Endothelial cell of umbilical vein (primary cell): ENCODE results near the gene SLC43A1. TPM values are rescaled to one million over a fixed set of nuclear protein-coding genes. Genes with fewer than 3 reads are reported as not detected.

Experiments used
- BruUV-seq: library from RNA; stranded (reverse); fragments of 400-500 nt; replicated peaks from 2 replicates; lab custom pipeline; 2021; lab: Mats Ljungman, UMichigan
- CTCF ChIA-PET: fragments of 300-600, 350-600 bp; sonication (Branson Sonifier 250); formaldehyde crosslinking; loops from one replicate; lab custom pipeline; 2021; ENCODE audit warnings: antibody characterized with exemption, inconsistent platforms; lab: Charles Lee
- POLR2A ChIA-PET: fragments of 300-600, 350-600 bp; sonication (Branson Sonifier 250); formaldehyde crosslinking; loops from one replicate; lab custom pipeline; 2021; ENCODE audit warnings: antibody characterized with exemption, inconsistent platforms; lab: Charles Lee
- DNase-seq: peaks from one replicate; pipeline ENCODE4 v3.0.0-alpha.2; 2011; ENCODE audit warnings: low read depth, low spot score
- FAIRE-seq: peaks from 2 replicates; lab custom pipeline; 2011; peaks lifted over from hg19 to GRCh38; lab: Jason Lieb, UNC
- H2AFZ ChIP-seq: 2 replicates; pipeline ENCODE4 v1.6.0; 2012; ENCODE audit warnings: low read depth, low read length, control low read depth, inconsistent platforms
- H3K27ac ChIP-seq: 2 replicates; pipeline ENCODE4 v1.5.1; 2011; ENCODE audit warnings: low read depth, mild to moderate bottlenecking, control low read depth, low read length, moderate library complexity; ENCODE audit not compliant: insufficient read depth
- H3K27me3 ChIP-seq, 2 experiments: 2 replicates each; pipeline versions ENCODE4 v1.6.0 to v1.6.1; 2011; ENCODE audit warnings: low read length in 2 of 2, mixed read lengths in 1 of 2; ENCODE audit not compliant: control insufficient read depth in 2 of 2, insufficient read depth in 2 of 2
- H3K36me3 ChIP-seq, 2 experiments: 2 replicates in 1 of 2; 3 replicates in 1 of 2; pipeline ENCODE4 v1.5.1; 2011; ENCODE audit warnings: low read length in 2 of 2, mild to moderate bottlenecking in 1 of 2, moderate library complexity in 1 of 2; ENCODE audit not compliant: control insufficient read depth in 2 of 2, insufficient read depth in 2 of 2; ENCODE audit errors: extremely low read depth in 1 of 2
- H3K4me1 ChIP-seq: 3 replicates; pipeline ENCODE4 v1.5.1; 2011; ENCODE audit warnings: mild to moderate bottlenecking, low read length; ENCODE audit not compliant: control insufficient read depth, insufficient read depth; ENCODE audit errors: extremely low read depth
- H3K4me2 ChIP-seq: 2 replicates; pipeline ENCODE4 v1.6.1; 2011; ENCODE audit warnings: low read length, control low read depth, mixed read lengths; ENCODE audit not compliant: insufficient read depth
- H3K4me3 ChIP-seq, 3 experiments: fragments of 200-600 bp in 1 of 3; sonication (generic), shearing (Covaris generic) in 1 of 3; replicated peaks in 1 of 3; 2 replicates each; pipeline ENCODE4 v1.5.1; 2011 to 2016; ENCODE audit warnings: control low read depth in 3 of 3, low read length in 3 of 3, mild to moderate bottlenecking in 2 of 3, inconsistent platforms in 1 of 3, low read depth in 1 of 3, moderate library complexity in 1 of 3; ENCODE audit not compliant: insufficient read depth in 1 of 3
- H3K79me2 ChIP-seq: 2 replicates; pipeline ENCODE4 v1.6.0; 2012; ENCODE audit warnings: low read length, inconsistent platforms; ENCODE audit not compliant: control insufficient read depth, insufficient read depth
- H3K9ac ChIP-seq: replicated peaks from 2 replicates; pipeline ENCODE3; 2011; ENCODE audit warnings: low read length, control low read depth; ENCODE audit not compliant: insufficient read depth; ENCODE audit errors: extremely low read depth
- H3K9me1 ChIP-seq: replicated peaks from 3 replicates; pipeline ENCODE4 v1.6.0; 2011; ENCODE audit warnings: mild to moderate bottlenecking, low read length; ENCODE audit not compliant: control insufficient read depth, insufficient read depth; ENCODE audit errors: extremely low read depth
- H3K9me3 ChIP-seq: replicated peaks from 2 replicates; pipeline ENCODE4 v1.5.1; 2012; ENCODE audit warnings: low read length, inconsistent platforms; ENCODE audit not compliant: control insufficient read depth, insufficient read depth
- H4K20me1 ChIP-seq: replicated peaks from 2 replicates; pipeline ENCODE3; 2011; ENCODE audit warnings: mild to moderate bottlenecking, low read length; ENCODE audit not compliant: control insufficient read depth, insufficient read depth; ENCODE audit errors: extremely low read depth
- EZH2 ChIP-seq: IDR thresholded peaks from 2 replicates; pipeline ENCODE4 v1.6.1; 2012; ENCODE audit warnings: borderline replicate concordance, low read depth, mild to moderate bottlenecking, moderate library complexity, low read length, inconsistent platforms; ENCODE audit not compliant: severe bottlenecking
- FOS ChIP-seq: IDR thresholded peaks from 2 replicates; pipeline ENCODE4 v1.6.1; 2011; ENCODE audit warnings: mild to moderate bottlenecking, low read length, moderate library complexity, borderline replicate concordance; ENCODE audit not compliant: insufficient read depth
- GATA2 ChIP-seq: IDR thresholded peaks from 2 replicates; pipeline ENCODE4 v1.7.0; 2011; ENCODE audit warnings: low read depth, mild to moderate bottlenecking, moderate library complexity, mixed read lengths, low read length; ENCODE audit not compliant: insufficient read length, insufficient read depth
- JUN ChIP-seq: IDR thresholded peaks from 2 replicates; pipeline ENCODE4 v1.6.1; 2011; ENCODE audit warnings: borderline replicate concordance, low read depth; ENCODE audit not compliant: insufficient read length, insufficient read depth
- POLR2A ChIP-seq: IDR thresholded peaks from 2 replicates; pipeline ENCODE4 v1.6.1; 2012; ENCODE audit warnings: low read depth, mild to moderate bottlenecking, control low read depth, low read length
- POLR2AphosphoS5 ChIP-seq: IDR thresholded peaks from 2 replicates; pipeline ENCODE4 v1.6.1; 2012; ENCODE audit warnings: low read depth, mild to moderate bottlenecking, control low read depth, low read length, moderate library complexity; ENCODE audit not compliant: insufficient read depth
- dilution Hi-C: fragments of 300-500 bp; cut with MboI; formaldehyde crosslinking; loops from one replicate; pipeline ENCODE4 v1.15.0; 2019; ENCODE audit warnings: low sequenced_read_pairs; ENCODE audit not compliant: extremely low pct_ligation_motif_present
- intact Hi-C: fragments of 100-400 bp; cut with micrococcal nuclease; formaldehyde crosslinking; loops from one replicate; pipeline ENCODE4 v1.10.0; 2022
- polyA plus RNA-seq, 4 experiments: library from polyadenylated mRNA; depleted of rRNA in 3 of 4; stranded (reverse) in 3 of 4; unstranded in 1 of 4; fragments of >200 nt; gene quantifications; 2 replicates each; pipeline versions ENCODE4 v1.2.1 to v1.2.3, GENCODE V29; 2011 to 2012; ENCODE audit warnings: missing spikeins in 1 of 4
- total RNA-seq: library from RNA; stranded (reverse); gene quantifications from 2 replicates; pipeline ENCODE4 v1.2.3, GENCODE V29; 2021
- TF ChIP-seq, protein P1 (sequence below), 2 donors: IDR thresholded peaks; 1 replicate in 1 of 2; 2 replicates in 1 of 2; pipeline ENCODE4 v1.5.1; 2011; ENCODE audit warnings: low read length in 2 of 2, mild to moderate bottlenecking in 2 of 2, moderate library complexity in 2 of 2, control low read depth in 1 of 2, inconsistent platforms in 1 of 2, low read depth in 1 of 2; ENCODE audit not compliant: insufficient read depth in 1 of 2; ENCODE audit errors: extremely low read depth in 1 of 2
- TF ChIP-seq, protein P2 (sequence below): IDR thresholded peaks from 2 replicates; pipeline ENCODE4 v1.6.1; 2011; ENCODE audit not compliant: insufficient read depth, insufficient read length

The SLC43A1 gene
- total and polyA plus RNA-seq, 2 donors (not counting 3 experiments of a cell fraction or from before 2014, with no cell fraction given): 13.7 to 19.5 TPM

DNA sequence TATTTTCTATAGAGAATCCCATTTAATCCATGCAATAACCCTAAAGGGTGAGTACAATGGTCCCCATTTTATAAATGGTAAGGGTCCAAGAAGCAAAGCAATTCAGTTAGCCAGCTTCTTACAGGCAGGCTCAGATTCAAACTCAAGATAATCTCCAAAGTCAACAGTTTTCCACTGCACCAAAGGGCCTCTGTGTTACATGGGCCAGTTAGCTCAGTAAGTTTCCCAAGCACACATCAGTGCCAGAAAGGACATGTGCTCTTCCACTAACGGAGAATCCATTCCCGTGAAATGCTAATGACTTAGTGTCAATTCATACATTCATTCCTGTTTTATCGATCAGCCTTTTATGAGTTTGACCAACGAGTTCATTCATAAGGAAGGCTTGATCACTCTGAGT, 11.0 kb downstream of the SLC43A1 start:
- no peaks in the 10 kb centered on the region for H3K27me3 ChIP-seq
- no peaks in the 10 kb centered on the region for H3K36me3 ChIP-seq
- no peak overlapping the region for H3K9ac ChIP-seq
- CTCF ChIA-PET: interaction anchor here (1.1 to 8.2 kb wide), 3 partner anchors 11 to 33 kb away, joined by 3 to 95 read pairs (median 6); partner anchors contain the start of gene SMTNL1
- FAIRE-seq (no peak), DNase-seq (no peak)
- POLR2A ChIA-PET: interaction anchor here (0.6 kb wide), 1 partner anchor 18 kb away, joined by 3 read pairs; no protein-coding TSS in a partner anchor
- H3K4me3 ChIP-seq: no peak overlapping the region
- no peak overlapping the region for H3K27ac ChIP-seq
- no peaks in the 10 kb centered on the region for H3K9me1 ChIP-seq
- intact Hi-C loops (no loop called here), dilution Hi-C loops (no loop called here)
- no peak for TF ChIP-seq JUN
- TF ChIP-seq POLR2A: no peak
- TF ChIP-seq GATA2: no peak
- TF ChIP-seq, protein P1, sequence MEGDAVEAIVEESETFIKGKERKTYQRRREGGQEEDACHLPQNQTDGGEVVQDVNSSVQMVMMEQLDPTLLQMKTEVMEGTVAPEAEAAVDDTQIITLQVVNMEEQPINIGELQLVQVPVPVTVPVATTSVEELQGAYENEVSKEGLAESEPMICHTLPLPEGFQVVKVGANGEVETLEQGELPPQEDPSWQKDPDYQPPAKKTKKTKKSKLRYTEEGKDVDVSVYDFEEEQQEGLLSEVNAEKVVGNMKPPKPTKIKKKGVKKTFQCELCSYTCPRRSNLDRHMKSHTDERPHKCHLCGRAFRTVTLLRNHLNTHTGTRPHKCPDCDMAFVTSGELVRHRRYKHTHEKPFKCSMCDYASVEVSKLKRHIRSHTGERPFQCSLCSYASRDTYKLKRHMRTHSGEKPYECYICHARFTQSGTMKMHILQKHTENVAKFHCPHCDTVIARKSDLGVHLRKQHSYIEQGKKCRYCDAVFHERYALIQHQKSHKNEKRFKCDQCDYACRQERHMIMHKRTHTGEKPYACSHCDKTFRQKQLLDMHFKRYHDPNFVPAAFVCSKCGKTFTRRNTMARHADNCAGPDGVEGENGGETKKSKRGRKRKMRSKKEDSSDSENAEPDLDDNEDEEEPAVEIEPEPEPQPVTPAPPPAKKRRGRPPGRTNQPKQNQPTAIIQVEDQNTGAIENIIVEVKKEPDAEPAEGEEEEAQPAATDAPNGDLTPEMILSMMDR (IDR thresholded peaks at IDR 0.05; ENCODE audit: extremely low read depth in 1 of 2, insufficient read depth in 1 of 2, low read depth in 1 of 2, low read length in 2 of 2): no peak
- no peak for TF ChIP-seq FOS
- TF ChIP-seq EZH2: no peak
- TF ChIP-seq, protein P2, sequence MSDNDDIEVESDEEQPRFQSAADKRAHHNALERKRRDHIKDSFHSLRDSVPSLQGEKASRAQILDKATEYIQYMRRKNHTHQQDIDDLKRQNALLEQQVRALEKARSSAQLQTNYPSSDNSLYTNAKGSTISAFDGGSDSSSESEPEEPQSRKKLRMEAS: no peak
- no peak for TF ChIP-seq POLR2AphosphoS5
- peaks cover 5% of the 10 kb centered on the region for H3K4me1 ChIP-seq
- no peak overlapping the region for H3K4me2 ChIP-seq
- H3K9me3 ChIP-seq: no peaks in the 10 kb centered on the region
- H3K79me2 ChIP-seq: no peaks in the 10 kb centered on the region
- H4K20me1 ChIP-seq: no peaks in the 10 kb centered on the region
- H2AFZ ChIP-seq: no peak overlapping the region
- BruUV-seq: no TSS peak
